Fibroblast of peridontal ligament (primary cell): ENCODE results near the gene PTPRF.

Source experiments
- DNase-seq: peaks from one replicate; pipeline ENCODE4 v3.0.0-alpha.2; 2010; ENCODE audit errors: extremely low read depth

Gene PTPRF

DNA sequence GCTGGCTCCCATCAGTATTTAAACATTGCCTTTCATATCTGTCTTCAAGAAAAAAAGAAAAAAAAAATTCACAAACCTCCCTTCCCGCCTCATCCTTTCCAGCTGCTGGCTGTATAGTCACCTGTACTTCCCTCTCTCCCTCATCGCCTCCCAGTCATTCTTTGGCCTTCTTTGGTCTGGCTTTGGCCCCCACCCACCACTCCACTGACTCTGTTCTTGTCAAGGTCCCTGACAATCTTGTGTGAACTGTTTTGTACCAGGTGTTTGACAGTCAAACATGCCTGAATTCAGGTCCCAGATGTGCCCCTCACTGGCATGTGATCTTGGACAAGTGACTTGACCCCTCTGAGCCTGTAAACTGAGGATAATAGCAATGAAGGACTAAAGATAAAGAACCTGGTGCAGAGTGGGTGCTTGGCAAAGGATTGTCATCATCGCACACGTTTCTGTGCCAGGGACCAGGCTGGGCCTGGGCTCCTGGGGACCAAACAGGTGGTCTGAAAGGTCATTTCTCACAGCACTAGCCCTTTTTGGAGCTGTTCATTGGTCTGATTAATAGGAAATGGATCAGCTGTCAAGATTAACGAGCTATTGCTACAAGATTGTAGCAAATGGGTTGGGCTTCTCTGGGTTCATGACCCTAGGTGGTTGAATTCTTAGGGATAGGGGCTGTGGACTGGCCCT, 21.5 kb downstream of the PTPRF start:
- DNase-seq, result no peak

DNA sequence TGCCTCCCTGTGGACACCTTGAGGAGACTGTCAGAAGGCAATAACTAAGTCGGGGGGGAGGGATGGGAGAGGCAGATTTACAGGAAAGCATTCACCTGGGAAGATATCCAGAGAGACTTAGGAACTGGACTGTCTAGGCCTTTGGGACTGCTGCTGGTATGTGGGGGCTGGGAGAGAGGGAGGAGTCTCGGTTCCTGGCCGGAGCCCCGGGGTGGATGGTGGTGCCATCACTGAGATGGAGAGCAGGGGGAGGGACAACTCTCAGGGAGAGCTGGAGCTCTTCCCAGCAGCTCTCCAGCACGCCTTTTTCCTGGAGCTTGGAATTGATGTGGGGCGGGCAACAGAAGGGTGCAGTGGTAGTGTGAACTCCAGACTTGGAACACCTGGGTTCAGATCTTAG, 22.1 kb downstream of the PTPRF start:
- DNase-seq, result peak; percentile 63

DNA sequence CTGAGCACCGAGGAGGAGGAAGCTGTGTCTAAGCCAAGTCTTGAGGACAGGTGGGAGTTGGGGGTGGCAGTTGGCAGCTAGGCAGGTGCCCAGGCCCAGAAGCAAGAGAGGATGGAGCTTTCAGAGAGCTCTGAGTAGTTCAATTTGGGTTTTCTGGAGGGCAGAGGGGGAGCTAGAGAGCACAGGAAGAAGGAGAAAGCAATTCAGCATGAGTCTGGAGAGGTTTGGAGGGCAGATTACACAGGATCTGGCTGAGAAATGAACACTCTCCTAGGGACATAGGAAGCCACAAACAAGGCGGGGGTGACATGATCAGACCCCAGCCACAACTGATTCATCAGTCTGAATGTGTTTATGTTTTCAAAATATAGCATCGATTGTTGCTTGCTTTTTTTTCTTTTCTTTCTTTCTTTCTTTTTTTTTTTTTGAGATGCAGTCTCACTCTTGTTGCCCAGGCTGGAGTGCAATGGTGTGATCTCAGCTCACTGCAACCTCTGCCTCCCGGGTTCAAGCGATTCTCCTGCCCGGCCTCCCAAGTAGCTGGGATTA, 23.8 kb downstream of the PTPRF start:
- DNase-seq, result peak; percentile 65

DNA sequence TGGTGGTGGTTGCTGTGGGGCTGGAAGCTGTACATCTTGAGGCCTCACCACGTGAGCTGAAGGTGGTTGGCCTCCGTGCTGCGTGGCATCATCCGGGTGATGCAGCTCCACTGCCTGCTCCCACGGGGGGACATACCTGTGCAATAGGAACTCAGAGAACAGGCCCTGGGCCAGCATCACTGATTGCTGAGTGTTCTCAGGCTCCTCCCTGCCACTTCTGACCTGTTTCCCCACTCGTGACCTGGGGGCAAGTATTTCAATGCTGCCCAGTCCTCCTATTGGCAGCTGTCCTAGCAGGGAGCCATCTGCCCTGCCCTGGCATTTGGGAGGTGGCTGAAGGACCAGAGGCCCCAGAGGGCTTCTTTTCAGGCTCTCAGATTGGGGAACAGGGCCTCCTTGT, 26.1 kb downstream of the PTPRF start:
- no peak for DNase-seq

DNA sequence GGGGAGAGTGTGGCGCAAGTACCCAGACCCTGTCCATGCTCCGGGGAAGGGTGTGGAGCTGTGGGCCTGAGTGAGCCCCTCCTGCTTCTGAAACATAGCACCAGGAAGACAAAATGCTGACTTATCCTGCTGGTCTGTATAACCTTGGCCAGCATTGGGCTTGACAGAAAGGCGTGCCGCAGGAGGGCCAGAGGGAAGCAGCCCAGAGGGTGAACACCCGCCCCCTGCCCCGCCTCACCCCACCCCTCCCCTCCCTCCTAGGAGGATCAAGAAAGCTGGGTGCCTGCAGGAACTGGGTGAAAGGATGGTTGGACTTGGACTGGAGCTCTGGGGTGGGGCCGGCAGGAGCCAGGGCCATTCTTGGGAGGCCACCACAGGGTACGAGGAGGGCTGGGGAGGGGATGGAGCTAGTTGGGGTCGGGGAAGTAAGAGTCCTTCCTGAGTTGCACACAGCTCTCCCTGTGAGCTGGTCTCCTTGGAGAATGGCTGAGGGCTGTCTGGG, 27.1 kb downstream of the PTPRF start:
- no peak for DNase-seq

DNA sequence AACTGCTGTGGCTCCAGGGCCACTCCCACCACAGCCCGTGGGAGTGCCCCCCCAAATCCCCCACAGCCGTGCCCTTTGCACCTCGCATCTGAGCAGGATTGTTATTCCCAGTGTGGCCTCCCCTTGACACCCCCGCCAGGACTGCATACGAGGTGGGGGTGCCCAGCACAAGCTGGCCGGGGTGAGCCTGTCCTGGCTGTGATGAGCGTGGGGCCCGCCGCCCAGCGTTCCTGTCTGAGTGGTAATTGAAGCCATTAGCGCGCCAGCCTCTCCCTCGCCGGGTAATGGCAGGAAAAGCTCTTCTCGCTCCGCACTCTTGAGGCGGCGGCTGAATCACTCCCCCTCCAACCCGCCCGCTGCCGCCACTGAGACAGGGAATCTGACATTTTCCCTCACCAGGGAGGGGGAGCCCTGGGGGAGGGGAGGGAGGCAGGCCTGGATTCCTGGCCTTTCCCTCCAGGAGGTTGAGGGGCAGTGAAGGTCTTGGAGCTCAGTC, 27.7 kb downstream of the PTPRF start:
- peak; percentile 37 for DNase-seq

DNA sequence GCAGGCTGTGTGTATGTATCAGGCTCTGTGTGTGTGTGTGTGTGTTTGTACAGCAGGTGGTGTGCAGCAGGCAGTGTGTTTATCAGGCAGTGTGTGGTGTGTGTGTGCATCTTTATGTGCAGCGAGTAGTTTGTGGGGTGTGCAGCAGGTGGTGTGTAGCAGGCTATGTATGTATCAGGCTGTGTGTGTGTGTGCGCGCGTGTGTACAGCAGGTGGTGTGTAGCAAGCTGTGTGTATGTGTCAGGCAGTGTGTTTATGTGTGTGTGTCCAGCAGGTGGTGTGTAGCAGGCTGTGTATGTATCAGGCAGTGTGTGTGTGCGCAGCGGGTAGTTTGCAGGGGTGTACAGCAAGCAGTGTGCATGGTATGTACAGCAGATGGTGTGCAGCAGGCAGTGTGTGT, 29.0 kb downstream of the PTPRF start:
- no peak for DNase-seq

DNA sequence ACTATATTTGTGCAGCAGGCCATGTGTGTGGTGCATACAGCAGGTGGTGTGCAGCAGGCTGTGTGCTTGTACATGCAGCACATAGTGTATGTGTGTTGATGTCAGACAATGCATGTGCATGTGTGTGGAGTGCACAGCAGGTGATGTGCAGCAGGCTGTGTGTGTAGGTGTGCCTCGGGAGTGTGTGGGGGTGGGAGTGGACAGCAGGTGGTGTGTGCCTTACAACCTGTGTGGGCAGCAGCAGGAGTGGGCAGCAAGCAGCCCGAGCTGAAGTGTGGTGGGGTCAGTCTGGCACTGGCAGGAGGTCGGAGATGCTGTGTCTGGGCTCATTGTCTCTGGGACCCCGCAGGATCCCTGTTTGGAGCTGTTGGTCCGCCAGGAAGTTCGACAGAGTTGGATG, 29.6 kb downstream of the PTPRF start:
- DNase-seq, result no peak

DNA sequence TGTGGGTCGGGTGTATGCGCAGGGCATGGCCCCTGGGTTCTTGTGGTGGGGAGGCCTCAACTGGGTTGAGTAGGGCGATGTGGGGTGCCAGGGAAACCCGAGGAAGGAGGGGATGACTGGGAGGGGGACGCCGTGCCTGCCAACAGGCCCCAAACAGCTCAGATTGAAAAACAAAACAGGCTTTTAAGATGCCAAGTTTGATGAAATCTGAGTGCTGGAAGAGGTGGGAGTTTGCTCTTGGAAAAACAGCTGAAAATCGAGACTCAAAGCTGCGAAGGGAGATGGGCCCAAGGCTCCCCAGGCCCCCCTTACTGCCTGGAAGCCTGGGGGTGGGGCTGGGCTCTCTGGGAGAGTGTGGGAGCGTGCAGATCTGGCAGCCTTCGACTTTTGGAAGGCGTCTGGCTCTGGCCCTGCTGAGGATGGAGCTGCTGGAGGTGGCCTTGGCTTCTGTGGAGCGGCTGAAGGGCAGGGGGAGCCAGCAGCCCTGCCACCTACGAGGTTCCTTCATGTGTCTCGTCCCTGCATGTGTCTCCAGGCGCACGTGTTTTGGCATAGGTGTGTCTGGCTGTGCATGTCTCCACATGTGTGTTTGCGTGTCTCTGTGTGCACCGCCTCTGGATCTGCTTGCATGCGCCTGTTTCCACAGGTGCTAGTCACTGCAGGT, 33.3 kb downstream of the PTPRF start:
- DNase-seq, result peak; percentile 23

DNA sequence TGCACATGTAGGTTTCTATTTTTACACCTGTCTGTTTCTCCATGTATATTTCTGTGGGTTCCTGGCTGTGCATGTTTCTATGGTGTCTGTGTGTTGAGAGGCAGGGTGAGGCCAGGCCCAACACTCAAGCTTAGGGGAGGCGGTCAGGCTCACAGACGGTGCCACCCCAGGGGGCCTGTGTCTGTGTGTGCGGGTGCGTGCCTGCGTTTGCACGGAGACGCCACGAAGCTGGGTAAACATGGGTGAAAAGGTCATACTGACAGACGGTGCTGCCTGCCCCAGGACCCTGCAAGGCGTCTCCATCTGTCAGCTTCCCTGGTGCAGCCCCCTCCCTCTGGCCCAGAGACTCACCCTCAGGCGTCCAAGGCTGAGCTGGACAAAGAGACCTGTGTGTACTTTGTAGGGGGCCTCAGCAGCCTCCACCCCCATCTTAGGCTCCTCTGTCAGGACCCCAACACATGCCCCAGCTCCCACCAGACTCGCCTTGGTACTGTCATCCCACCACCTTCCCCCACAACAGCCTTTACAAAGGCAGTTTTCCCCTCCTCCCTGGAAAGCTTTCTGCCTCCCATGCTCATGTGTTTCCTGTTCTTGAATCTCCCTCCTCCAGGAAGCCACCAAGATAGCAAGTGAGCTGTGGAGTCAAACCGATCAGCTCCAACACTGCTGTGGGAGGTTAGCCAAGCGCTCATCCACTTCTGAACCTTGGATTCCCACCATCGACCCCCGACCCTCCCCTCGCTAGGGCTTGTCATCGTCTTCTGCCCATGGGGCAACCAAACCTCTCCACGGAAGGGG, 34.1 kb downstream of the PTPRF start:
- DNase-seq, result no peak

DNA sequence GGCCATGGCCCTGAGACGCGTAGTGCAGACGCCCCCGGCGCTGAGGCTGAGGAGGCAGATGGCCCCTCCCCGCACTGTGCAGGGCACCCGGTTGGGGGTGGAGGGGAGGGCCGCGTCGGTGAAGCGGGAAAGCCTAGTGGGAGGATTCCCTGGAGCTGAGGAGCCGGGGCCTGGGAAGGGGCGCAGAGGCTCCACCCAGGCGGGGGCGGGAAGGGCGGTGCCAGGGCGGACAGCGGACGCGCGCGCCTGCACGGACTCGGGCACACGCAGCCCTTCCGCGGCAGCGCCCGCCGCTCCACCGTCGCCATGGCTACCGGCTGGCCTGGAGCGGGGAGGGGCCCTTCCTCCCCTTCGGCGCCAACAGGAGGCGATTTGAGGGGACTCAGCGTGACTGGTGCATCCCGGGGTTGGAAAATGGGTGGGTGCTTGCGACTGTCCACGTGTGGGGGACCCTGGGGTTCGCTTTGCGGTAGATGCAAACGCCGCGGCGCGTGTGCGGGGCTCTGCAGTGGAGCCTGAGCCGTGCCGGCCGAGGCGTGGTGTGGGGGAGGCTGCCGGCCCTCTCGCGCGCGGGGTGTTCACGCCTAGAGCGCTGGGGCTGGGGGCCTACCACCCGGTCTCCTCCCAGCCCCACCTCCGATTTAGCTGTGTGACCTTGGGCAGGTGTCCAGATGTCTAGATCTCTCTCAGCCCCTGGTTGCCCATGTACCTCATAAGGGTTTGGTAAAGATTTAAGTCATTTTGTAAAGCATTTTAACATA, 35.1 kb downstream of the PTPRF start:
- peak; percentile 30 for DNase-seq

DNA sequence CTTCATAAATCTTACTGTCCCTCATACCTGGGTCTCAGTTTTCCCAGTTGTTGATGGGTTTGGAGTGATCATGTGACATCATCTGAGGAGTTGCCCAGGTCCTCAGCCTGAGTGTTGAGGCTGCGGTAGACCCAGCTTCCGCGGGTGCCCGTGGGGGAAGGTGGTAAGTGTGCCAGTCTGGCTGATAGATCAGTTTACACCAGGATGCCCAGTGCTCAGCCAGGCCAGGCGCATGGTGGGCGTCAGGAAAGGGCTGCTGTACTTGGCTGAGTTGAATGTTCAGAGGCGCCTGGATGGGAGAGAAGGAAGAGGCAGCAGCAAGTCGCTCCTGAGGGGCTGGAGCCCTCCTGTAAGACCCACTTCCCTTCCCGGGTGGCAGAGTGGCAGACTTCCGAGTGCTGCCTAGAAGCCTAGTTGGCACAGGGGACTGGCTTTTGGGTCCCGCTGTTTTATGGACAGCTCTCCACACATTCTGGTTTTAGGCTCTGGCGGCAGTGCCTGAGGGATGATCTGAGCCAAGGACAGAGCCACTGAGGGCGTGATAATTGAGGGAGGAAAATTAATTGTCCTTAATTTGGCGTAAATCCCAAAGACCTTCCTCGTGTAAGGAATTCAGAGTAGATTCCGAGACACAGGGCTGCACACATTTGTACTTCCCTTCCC, 35.8 kb downstream of the PTPRF start:
- DNase-seq, result no peak

DNA sequence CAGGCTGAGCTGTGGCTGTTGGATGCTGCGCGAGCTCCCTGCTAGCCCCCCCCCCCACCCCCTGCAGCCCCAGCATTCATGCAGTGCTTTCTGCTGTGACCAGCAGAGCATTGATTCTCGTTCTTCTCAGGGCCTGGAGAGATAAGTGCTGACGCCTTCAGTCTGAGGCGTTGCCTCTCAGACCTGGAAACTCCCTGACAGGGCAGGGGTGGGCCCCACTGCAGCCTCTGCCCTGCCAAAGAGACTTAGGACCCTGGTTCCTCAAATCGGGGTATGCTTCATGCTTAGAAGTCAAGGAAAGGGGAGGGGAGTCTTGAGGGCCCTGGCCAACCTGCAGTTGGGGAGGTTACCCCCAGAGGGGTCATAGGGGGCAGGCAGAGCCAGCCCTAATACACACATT, 38.5 kb downstream of the PTPRF start:
- DNase-seq, result no peak

DNA sequence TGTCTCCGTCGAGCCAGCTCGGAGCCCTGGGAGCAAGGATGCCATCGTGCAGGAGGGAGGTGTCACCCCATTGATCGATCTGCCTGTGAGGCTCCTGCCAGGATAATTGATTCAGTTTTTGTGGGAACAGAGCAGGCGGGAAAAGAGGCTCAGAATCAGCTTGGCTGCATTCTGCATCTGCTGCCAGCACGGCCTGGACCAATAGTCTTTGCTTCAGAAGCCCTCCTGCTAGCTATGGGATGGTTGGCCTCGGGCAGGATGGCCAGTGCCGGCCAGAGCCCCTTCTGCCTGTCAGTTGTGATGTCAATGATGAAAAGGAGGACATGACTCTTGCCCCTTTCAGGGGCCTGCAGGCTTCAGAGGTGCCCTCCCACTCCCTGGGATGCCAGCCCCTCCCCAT, 39.6 kb downstream of the PTPRF start:
- DNase-seq, result no peak

DNA sequence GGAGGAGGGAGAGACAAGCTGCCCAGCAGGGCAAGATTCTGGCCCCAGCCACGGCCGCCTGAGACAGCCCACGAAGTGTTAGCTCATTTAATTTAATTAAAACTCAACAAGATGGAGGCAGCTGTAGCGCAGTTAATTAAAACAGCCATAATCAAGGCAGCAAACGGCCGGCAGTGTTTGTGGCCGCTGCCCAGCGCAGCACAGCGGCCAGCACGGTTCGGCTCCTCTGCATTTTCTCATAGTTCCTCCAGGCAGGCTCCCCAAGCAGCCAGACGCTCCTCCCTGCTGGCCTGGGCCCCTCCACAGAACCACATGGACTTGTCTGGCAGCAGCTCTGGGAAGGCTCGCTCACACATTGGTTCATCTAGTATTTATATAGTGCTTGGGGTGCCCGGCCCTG, 40.0 kb downstream of the PTPRF start:
- DNase-seq, result no peak

DNA sequence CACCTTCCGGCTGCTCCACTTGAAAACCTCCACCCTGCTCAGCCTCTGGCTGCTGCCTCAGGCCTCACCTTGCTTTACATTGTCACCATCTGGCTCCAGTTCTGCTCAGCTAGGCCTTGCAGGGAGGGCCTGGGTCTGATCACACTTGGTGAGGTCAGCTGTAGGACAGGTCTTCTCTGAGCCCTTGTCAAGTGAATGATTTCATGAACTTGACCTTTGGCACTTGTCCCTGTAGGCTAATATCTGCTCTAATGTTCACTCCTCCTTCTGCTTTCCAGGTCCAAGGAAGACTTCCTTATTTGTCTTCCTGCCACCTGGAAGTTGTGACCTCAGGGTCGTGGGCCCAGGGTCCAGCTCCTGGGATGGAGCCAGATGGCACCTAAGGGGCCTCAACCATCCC, 41.4 kb downstream of the PTPRF start:
- no peak for DNase-seq

DNA sequence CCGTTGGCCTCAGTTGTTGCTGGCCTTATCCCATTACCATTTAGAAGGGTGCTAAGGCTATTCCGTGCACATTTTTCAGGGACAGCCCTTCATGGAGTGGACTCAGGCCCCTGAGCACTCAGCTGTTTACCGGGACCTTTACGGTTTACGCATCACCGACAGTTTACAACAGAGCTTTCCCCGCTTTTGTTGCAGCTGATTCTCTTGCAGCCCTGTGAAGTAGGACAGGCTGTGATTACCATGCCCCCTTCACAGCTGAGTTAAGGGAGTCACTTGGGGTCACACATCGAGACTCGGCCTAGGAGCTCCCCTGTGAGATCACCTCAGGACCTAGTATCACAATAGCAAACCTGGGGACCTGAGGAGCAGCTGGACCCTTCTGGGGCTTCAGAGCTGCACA, 41.9 kb downstream of the PTPRF start:
- no peak for DNase-seq

DNA sequence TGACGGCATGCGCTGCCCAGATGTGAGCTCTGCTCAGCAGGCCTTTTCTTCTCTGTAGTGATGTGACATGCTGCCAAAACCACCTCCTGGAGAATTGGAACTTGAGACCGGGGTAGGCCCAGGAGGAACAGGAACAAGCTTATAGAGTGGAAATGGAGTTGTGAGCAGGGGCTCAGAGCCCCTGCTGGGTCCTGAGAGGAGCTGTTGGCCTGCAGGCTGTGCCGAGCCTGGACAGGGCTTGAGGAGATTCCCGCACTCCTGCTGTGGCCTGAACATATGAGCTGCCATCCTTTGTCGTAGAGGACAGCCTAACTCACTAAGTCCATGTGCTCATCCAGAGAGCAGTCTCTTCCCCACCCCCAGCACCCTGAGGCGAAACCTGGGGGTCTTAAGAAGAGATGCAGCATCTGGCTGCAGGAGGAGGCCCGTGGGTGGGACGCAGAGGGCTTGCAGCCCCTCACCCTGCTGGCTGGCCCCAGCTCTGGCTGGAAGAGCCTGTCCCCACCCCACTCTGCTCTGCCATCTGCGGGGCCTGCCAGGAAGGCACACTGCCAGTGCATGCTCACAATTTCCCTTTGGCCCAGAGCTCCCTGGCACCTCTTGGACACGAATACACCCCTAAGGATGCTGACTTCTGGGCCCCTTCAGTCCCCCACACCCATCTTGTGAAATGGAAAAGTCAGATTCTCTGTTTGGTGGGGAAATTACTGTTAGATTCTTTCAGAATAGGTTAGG, 42.5 kb downstream of the PTPRF start:
- no peak for DNase-seq

DNA sequence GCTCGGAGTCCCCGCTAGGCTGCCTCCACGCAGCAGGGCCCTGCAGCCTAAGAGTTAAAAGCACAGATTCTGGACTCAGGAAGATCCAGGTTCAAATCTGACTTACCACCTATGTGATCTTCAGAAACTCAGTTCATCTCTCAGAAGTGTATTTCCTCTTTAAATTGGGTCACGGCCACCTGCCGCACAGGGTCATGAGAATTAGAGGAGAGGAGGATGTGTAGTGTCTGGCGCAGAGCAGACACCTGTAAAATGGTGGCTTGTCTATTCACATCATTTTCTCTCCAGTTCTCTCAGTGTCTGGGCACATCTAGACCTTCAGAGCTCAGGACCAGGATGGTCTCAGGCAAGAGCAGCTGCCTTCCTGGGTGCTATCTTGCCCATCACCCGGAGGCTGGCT, 45.8 kb downstream of the PTPRF start:
- DNase-seq, result no peak
